Gastroesophageal sphincter (tissue), 3 donors: Measurements from ENCODE around the gene CHRM1.

Experiments used
- POLR2A ChIP-seq, 2 donors: fragments of 450-650 bp; IDR thresholded peaks; one replicate each; pipeline ENCODE4 v1.6.1; 2017; ENCODE audit warnings: antibody characterized with exemption in 2 of 2, mild to moderate bottlenecking in 2 of 2, moderate library complexity in 1 of 2
- TF ChIP-seq, protein P1 (sequence below), 4 experiments: fragments of 200-600 bp in 2 of 4; fragments of 450-650 bp in 2 of 4; sonication (generic) in 1 of 4; IDR thresholded peaks; one replicate each; pipeline ENCODE4 v1.5.1; 2017 to 2019; ENCODE audit warnings: antibody characterized with exemption in 4 of 4, mild to moderate bottlenecking in 2 of 4, moderate library complexity in 2 of 4

DNA sequence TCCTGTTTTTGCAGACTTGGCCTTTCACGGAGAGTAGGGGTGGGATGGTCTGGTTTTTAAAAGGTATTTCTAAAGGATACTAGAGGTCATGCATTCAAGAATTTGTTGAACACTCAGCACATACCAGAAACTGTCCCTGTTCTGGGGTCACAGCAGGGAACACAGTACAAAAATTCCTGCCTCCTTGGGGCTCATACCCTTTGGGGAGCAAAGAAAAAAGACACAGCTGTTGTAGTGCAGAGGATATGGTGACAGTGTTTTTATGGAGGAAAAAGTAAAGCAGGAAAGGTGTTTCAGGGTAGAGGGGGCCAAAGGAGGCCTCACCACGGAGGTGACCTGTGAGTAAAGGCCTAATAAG is 32.1 kb downstream of the CHRM1 start:
- TF ChIP-seq, protein P1, sequence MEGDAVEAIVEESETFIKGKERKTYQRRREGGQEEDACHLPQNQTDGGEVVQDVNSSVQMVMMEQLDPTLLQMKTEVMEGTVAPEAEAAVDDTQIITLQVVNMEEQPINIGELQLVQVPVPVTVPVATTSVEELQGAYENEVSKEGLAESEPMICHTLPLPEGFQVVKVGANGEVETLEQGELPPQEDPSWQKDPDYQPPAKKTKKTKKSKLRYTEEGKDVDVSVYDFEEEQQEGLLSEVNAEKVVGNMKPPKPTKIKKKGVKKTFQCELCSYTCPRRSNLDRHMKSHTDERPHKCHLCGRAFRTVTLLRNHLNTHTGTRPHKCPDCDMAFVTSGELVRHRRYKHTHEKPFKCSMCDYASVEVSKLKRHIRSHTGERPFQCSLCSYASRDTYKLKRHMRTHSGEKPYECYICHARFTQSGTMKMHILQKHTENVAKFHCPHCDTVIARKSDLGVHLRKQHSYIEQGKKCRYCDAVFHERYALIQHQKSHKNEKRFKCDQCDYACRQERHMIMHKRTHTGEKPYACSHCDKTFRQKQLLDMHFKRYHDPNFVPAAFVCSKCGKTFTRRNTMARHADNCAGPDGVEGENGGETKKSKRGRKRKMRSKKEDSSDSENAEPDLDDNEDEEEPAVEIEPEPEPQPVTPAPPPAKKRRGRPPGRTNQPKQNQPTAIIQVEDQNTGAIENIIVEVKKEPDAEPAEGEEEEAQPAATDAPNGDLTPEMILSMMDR (IDR thresholded peaks at IDR 0.05), result no peak
- TF ChIP-seq POLR2A (IDR thresholded peaks at IDR 0.05), result no peak
